NCI-H2107 treated with DMSO at 0.1 percent for 48 hours (cell line): ENCODE data around the gene TEX22.

ENCODE experiments used
- DNase-seq: peaks from one replicate; lab custom pipeline; 2025; ENCODE audit not compliant: unreplicated experiment; lab: John Stamatoyannopoulos, UW

The TEX22 gene

DNA sequence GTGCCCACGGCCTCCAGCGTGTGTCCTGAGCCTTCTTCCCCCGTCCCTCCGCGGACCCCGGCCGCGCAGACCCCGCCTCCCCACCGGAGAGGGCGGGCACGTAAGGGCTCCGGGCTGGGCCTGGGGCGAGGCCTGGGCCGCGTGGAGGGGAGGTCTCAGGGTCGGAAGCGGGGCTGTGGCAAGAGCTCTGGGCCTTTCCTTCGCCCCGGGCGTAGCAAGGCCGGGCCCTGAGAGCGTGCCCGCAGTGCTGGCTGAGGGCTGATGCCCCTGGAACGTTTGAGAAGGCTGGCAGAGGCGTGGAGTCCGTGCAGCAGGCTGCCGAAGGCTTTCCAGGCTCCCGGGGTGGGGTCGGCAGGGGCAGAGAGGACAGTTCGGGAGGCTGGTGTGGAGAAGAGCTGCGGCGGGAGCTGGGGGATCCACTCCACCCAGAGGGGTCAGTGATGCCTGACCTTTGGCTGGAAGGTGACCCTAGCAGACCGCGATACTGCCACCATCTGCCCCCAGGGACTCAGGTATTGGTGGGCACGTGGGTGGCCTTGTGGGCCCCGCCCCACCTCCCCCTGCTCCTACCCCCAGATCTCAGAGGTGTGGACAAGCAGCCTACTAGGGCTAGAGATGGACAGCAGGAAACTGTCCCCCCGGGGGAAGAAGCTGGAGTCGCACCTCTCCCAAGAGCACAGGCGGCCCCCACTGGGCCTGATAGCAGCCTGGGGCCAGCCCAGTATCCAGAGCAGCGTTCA is 558 bp downstream of the TEX22 start:
- DNase-seq, result no peak

GRCh38 chr14:105399466-105399775 is 1.1 kb downstream of the TEX22 start:
- no peak for DNase-seq

- DNase-seq, result no peak
These were observed 1.7 kb downstream of the TEX22 start for GRCh38 chr14:105400016-105400415.

- DNase-seq, result no peak
These were observed 3.4 kb downstream of the TEX22 start for GRCh38 chr14:105401699-105402098.

DNA sequence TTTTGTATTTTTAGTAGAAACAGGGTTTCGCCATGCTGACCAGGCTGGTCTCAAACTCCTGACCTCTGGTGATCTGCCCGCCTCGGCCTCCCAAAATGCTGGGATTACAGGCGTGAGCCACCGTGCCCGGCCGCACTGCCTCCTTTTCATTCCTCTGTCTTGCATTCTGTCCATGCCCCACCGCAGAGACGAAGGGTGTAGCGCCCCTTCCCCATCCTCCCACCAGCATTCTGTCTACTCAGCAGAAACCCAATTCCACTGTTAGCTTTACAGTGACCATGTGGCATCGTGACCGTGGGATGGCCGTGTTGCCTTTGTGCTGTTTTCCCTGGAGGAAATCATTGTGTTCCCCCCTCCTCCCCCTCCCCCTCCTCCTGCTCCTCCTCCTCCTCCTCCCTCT is 10.3 kb downstream of the TEX22 start:
- no peak for DNase-seq

DNA sequence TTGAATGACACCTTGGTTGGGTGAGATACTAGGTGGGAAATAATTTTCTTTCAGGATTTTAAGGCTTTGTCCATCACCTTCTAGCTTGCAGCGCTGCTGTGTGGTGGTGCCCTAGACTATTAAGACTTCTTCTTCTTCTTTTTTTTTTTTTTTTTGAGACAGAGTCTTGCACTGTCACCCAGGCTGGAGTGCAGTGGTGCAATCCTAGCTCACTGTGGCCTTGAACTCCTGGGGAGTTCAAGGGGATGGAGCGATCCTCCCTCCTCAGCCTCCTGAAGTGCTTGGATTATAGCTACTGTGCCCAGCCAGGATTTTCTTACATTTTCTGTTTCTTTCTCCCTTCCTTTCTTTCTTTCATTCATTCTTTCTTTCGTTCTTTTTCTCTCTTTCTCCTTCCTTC is 11.0 kb downstream of the TEX22 start:
- DNase-seq, result no peak

DNA sequence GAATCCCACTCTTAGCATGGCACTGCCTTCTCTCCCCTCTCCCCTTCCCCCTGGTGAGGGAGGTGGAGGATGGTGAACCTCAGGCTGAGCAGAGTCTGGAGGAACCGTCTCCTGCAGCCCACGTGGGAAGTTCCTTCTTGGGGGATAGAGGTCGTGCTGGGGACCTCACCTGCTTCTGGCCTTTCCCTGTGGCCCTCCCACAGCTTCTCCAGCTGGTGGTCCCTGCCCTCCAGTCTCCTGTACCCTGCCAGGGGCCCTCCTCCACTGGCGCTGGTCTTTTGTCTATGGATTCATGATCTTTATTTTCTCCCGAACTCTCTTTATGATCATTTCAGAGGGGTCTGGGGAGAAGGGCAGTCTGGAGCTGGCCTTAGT is 12.3 kb downstream of the TEX22 start:
- no peak for DNase-seq

DNA sequence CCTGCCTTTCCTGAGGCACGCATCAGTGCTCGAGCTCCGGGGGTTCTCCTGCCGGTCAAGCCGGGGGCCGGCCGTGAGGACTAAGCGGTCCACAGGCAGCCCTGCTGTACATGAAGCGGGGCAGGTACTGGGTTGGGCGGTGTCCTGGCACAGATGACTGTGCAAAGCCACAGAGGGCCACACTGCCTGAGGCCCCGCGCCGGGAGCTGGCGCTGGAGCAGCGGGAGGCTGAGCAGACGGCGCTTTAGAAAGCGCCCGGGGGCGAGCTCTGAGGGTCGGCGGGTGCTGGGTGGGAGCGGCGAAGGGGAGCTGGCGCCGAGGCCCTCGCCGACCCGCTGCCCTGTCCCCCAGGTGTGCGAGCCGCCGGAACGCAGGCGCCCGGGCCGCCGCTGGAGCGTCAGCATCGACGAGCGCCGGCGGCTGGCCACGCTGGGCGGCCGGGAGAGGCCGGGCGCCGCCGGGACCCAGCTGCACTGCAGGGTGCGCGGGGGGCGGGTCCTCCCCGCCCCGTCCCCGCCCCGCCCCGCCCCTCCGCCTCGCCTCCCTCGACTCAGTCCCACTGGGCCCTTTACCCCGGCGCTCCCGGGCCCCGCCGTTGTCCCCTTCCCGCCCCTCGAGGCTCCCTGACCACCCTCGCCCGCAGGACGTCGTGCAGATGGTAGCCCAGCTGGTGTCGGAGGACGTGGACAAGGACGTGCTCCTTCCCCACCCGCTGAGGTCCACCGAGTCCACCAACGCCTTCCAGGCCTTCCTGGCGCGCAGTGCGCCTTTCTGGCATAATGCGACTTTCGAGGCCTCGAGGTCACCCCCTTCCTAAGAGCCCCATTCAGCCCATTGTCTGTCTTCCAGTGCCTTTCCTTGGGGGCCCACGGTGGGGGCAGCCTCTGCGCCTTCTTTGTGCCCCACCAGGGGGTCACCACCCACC is 12.9 kb downstream of the TEX22 start:
- DNase-seq, result no peak

- no peak for DNase-seq
These were observed 13.8 kb downstream of the TEX22 start for GRCh38 chr14:105411985-105412770.

DNA sequence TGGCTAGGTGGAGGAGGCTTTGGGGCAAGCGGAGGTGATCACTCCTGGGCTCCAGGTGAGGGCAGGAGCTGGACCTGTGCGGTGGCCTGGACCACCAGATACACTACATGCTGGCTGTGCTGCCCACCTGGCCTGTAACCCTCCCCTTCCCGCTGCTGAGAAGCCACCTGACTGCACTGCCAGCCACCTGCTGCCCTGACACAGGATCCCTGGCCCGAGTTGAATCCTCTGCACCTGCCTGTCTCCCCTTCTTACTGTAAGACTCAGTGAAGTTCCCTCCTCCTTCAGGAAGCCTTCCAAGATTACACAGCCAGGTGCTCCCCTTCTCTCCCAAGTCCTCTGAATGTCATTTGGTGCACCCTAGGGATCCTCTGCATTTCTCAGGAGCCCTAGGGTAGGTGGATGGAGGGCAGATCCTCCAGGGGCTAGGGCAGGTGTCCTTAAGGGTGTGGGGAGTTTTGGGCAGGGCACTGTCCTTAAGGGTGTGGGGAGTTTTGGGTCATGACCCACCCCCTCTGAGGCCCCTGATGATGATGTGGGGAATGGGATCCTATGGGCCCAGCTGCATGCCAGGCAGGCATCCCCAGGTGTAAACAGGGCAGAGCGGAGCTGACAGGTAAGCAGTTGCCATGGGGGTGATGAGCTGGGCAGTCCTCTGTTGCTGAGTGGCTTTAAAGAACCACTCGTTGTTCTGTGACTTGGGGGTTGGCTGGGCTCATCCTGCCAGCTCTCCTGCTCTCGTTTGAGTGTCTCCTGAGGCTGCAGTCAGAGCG is 14.6 kb downstream of the TEX22 start:
- peak; percentile 82 for DNase-seq

GRCh38 chr14:105413544-105413886 is 15.2 kb downstream of the TEX22 start:
- DNase-seq, result no peak

DNA sequence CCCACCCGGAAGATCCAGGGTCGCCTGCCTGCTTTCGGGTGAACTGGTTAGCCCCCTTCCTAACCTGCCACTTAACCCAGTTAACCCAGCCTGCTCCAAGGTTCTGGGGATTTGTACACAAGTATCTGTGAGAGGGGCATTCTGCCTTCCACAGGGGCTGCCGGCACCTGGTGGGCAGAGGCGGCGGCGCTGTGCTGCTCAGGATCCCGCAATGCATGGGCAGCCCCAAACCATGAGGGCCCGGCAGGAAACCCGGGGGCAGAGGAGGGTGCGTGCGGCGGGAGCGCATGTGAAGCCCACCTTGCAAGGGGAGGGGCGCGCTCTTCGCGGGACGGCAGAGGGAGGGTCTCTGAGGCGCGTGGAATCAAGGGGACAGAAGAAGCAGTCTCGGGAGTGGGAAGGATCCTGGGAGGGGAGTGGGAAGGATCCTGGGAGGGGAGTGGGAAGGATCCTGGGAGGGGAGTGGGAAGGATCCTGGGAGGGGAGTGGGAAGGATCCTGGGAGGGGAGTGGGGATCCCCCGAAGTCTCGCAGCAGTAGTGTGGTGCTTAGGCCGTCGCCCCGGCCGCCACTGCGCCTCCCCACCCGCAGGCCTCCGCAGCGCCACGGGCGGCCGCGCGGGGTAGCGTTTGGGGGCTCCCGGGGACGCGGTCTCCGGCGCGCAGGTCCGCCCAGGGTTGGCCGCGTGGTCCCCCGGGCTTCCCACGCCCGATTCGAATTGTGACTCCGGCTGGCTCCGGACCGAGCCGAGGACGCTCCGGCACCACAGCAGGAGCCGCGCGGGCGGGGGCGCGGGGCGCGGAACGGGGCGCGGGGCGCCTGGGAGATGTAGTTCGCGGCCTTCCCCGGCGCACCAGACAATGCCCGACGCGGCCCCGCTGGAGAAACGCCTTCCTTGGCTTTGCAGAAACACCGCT is 16.4 kb downstream of the TEX22 start:
- DNase-seq, result peak; percentile 60

- no peak for DNase-seq
These were observed 17.4 kb downstream of the TEX22 start for GRCh38 chr14:105415481-105416428.

DNA sequence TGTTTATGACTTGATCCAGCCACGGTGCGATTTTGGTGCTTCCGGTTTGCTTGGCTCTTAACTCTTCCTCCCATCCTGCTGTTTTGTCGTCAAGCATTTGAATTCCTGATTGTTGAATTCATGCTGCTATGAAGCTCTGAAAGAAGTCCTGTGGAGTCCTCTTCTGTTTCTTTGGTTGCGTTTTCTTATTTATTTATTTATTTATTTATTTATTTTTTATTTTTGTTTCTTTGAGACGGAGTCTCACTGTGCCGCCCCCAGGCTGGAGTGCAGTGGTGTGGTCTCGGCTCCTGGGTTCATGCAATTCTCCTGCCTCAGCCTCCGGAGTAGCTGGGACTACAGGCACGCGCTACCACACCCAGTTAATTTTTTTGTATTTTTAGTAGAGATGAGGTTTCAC is 18.3 kb downstream of the TEX22 start:
- no peak for DNase-seq

- DNase-seq, result no peak
These were observed 19.4 kb downstream of the TEX22 start for GRCh38 chr14:105417690-105418121.

DNA sequence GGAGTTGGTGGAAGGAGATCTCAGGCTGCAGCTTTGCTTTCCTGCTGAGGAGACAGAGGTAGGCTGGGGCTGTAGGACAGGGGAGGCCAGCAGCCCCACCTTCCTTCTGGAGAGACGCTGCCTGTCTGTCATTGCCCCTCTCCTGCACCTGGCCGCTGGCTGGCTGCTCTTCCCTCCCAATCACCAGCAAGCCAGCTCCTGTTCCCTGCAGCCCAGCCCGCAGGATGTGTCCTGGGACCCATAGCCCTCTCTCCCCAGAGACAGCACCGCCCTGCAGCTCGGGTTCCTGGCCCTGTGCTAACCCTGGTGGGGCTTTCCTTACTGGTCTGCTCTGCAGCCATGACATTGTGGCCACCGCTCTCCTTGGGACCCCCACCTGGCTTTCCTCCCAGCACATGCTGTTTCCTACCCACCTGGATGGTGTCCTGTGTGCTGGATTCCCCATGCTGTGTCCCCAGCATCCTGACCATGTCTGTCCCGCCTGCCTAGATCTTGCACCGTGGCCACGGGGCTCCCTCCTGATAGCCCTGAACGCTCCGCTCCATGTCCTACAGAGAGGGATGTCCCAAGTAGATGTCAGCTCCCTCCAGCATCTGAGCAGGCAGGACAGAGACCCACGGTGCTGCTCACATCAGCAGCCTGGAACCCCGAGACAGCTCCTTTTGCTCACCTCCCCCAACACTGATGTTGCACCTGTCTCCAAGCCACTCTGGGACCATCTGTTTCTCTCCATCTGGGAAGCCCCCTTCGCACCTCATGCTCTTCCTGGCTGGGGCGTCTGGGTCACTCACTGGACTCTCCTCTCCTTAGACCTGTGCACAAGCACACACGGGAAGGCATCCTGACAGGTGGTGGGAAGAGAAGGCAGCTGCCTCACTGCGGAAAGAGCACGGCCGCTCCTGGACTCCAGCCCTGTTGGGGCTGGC is 20.2 kb downstream of the TEX22 start:
- DNase-seq, result no peak

DNA sequence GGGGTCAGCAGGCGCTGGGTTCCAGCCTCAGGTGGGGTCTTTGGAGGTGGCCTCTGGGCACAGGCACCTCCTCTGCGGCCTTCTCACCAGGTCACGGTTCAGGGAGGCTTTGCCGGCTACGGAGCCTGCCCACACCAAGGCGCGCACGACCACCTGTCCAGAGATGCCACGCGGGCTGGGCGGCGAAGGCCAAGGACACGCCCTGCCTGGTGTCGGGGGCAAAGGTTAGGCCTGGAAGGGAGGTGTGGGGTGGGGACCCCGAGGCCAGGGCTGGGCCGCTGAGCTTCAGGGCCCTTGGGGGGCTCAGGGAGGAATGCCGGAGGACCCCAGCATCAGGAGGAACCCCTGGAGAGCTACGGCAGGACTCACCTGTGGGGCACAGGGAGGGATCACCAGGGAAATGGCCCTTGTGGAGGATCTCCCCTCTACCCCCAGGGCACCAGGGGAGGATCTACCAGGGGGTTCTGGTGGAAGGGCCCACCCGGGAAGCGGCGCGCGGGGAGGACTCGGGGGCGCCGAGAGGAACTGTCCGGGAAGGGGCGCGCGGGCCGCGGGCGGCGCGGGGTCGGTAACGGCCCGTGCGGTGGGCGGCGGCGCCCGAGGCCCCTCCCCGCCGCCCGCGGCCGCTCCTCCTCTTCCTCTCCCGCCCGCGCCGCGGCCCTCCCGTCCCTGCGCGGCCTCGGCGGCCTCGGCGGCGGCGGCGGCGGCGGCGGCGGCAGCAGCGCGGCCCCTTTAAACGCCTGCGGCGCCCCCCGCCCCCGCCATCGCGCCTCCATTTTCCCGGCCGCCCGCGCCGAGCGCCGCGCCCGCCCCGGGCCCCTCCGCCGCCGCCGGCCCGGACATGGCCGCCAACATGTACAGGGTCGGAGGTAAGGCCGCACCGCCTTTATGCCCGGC is 21.1 kb downstream of the TEX22 start, which contains the start of gene MTA1:
MTA1 (plus strand) TSS at position 633 of the 897 bp plus-strand sequence; CDS start at position 842, 209 bp downstream.
- DNase-seq, result no peak
